HG03025 (cell line): Measurements from ENCODE around the gene AADACL3.
"Not testable (repeated sequence)": the region's sequence is repeated elsewhere in the genome, so short reads cannot be mapped to it uniquely, and the experiment has no call there.

ENCODE experiments used
- ATAC-seq: cut with Tn5 transposase; IDR thresholded peaks from one replicate; pipeline ENCODE4 v1.9.1; 2021; ENCODE audit warnings: mild to moderate bottlenecking, moderate library complexity; ENCODE audit not compliant: unreplicated experiment, low FRiP score

AADACL3 gene

DNA sequence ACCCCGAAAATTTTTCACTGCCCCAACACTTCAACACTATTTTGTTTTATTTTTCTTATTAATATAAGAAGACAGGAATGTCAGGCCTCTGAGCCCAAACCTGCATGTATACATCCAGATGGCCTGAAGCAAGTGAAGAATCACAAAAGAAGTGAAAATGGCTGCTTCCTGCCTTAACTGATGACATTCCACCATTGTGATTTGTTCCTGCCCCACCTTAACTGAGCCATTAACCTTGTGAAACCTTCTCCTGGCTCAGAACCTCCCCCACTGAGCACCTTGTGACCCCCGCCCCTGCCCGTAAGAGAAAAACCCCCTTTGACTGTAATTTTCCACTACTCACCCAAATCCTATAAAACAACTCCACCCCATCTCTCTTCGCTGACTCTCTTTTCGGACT lies 2.3 kb upstream of the AADACL3 start:
- not testable (repeated sequence) for ATAC-seq

DNA sequence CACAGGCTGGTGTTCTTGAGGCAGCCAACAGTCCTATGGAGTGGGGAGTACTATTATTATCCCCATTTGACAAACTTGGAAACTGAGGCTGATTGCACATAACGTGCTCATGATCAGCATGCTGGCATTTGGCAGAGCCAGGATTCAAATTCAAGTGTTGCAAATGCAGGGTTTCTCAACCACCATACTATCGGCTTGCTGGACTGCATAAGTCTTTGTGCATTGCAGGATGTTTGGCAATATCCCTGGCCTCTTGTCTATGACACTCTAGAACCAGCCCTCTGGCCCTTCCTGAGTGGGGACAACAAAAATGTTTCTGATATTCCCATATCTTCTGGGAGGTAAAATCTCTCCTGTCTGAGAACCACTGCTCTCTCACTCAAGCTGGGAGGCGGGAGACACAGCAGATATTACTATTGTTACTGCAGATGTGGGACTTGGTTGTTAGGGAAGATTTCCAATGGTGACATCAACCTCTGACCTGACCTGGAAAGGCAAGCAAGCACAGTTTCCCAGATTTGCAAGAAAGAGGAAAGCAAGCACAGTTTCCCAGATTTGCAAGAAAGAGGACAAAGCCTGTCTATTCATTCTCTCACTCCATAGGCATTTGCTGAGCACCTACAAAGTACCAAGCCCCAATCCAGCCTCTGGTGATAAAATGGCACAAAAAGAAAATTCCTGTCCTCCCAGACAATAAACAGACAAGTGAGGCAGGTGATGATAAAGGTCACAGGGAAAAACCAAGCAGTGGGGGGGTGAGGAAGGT lies 1.0 kb upstream of the AADACL3 start:
- ATAC-seq, result no peak

DNA sequence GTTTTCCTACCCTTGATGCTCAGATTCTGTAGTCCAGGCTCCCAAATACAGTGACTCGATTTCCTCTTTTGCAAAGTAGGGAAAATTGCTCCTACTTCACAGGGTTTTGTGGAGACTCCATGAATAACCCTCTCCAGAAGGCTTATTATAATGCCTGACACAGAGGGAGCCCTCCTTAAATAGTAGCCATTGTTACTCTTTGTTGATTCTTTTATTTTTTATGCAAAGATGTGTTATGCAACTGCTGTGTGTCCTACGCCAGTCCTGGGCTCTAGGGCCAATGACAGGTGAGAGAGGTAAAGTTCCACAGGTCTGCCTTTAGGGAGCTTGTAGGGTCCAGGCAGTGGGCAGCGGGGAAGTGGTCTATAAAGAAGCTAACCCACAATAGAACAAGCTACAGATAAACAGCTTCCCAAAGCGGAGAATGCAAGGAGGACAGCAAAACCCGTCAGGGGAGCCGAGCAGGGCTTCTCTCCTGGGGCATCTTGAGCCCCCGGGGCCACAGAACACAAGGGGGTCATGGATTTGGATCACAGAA lies 1.5 kb downstream of the AADACL3 start:
- ATAC-seq, result no peak

DNA sequence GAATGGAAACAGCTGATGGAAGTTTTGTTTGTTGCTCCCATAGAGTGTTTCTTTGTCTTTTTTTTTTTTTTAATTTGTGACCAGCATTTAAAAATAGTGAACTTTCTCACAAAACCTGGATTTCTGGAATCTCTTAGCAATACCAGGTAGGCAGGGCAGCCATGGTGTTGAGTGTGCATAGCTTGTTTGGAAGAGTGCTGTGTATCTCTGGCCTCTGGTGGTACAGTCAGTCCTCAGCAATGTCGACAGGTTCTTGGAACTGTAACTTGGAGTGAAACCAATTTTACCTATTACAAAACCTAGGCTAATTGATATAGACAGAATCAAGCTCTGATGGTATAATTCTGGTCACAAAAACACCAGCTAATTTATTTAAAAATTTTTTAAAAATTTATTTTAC lies 6.7 kb downstream of the AADACL3 start:
- ATAC-seq, result no peak

DNA sequence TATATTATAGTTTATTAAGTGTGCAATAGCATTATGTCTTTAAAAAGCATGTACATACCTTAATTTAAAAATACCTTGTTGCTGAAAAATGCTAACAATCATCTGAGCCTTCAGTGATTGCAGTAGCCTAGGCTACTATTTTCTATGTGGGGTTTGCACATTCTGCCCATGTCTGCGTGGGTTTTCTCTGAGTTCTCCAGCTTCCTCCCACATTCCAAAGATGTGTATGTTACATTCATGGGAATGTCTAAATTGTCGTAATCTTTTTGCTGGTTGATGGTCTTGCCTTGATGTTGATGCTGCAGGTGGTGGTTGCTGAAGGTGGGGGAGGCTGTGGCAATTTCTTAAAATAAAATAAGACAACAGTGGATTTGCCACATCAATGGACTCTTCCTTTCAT lies 12.5 kb downstream of the AADACL3 start:
- no peak for ATAC-seq

DNA sequence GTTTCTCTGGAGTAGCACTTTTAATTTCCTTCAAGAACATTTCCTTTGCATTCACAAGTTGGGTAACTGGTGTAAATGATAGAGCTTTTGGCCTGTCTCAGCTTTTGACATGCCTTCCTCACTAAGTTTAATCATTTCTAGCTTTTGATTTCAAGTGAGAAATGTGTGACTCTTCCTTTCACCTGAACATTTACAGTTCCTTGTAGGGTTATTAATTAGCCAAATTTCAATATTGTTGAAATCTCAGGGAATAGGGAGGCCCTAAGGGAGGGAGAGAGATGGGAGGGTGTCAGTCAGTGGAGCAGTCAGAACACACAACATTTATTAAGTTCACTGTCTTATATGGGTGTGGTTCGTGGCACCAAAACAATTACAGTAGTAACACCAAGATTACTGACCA lies 14.2 kb downstream of the AADACL3 start:
- no peak for ATAC-seq

DNA sequence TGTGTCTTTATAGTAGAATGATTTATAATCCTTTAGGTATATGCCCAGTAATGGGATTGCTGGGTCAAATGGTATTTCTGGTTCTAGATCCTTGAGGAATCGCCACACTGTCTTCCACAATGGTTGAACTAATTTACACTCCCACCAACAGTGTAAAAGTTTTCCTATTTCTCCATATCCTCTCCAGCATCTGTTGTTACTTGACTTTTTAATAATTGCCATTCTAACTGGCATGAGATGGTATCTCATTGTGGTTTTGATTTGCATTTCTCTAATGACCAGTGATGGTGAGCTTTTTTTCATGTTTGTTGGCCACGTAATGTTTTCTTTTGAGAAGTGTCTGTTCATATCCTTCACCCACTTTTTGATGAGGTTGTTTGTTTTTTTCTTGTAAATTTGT lies 15.2 kb downstream of the AADACL3 start:
- ATAC-seq, result not testable (repeated sequence)

DNA sequence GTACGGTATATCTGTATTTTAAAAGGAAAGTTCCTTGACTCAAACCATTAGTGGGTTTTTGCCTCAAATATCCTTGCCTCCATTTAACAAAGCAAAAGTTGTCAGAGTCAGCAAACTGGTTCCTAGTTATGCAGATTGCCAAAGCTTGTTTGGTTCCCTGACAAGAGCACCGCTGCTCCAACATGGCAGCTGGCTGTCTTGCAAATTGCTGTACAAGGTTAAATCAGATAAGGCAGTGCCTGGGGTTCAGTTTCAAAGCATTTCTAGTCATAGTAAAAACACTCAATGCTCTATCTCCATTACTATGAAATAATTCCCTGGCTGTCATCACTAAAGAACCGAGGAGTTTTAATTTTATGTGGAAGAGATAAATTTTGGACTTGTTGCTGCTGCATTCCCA lies 18.7 kb downstream of the AADACL3 start:
- no peak for ATAC-seq

DNA sequence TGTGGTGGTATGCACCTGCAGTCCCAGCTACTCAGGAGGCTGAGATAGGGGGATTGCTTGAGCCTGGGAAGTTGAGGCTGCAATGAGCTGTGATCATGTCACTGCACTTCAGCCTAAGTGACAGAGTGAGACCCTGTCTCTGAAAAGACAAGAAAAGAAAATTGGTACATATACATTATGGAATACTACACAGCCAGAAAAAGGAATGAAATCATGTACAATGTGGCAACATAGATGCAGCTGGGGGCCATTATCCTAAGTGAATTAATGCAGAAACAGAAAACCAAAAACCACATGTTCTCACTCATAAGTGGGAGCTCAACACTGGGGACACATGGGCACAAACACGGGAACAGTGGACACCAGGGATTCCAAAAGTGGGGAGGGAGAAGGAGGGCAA lies 23.0 kb downstream of the AADACL3 start:
- ATAC-seq, result no peak

DNA sequence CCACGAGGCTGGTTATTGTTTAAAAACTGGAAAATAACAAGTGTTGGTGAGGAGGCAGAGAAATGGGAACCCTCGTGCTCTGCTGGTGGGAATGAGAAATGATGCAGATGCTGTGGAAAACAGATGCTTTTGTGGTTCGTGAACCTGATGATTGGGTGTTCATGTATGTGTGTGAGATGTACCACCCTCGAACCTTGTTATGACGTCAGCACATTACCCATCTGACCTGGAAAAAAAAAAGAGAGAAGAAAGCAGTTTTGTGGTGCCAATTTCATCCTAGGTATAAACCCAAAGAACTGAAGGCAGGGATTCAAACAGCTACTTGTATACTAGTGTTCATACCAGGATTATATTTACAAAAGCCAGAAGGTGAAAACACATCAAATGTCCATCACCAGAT lies 23.7 kb downstream of the AADACL3 start:
- ATAC-seq, result no peak

DNA sequence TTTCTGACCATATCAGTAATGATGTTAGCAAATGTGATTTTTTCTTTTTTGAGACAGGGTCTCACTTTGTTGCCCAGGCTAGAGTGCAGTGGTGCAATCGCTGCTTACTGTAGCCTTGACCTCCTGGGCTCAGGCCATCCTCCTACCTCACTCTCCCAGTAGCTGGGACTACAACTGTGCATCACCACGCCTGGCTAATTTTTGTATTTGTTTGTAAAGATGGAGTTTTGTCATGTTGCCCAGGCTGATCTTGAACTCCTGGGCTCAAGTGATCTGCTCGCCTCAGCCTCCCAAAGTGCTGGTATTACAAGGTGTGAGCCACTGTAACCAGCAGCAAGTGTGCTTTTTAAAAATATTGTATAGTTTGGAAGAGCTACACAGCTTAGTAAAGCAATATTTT lies 26.0 kb downstream of the AADACL3 start:
- ATAC-seq, result no peak

DNA sequence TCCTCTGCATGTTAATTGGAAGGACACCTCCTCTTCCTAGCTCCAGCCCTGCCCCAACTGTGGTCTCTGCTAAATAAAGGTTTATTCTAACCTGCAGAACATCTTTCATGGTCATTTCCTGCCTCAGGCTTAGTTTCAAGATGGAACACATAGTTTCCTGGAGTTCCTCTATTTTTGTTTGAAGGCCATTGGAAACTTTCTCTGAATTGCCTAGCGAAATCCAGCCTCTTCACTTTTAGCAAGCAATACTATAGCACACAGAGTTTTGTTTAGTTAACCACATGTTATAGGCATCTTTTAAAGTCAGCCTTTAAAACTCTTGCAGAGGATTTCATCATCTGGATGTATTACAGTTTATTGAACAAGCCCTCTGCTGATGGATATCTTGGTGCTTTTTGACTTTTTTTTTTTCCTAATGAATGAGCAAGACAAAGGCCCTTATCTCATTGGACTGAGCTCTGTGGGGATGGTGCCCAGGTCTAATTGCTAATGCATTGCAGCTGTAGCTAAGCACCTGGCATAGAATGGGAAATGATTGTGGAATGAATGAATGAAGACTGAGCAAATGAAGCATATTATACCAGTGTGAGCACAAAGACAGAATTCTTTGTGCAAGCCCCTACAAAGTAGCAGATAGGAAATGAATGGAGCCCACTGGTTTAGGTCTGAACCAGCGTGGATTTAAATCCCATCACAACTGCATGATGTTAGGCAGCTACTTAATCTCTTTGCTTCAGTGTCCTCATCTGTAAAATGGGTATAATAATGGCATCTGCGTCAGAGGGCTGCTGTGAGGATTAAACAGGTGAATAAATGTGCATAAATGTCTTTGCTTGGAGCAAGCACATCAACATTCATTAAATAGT lies 29.4 kb downstream of the AADACL3 start:
- ATAC-seq, result no peak

DNA sequence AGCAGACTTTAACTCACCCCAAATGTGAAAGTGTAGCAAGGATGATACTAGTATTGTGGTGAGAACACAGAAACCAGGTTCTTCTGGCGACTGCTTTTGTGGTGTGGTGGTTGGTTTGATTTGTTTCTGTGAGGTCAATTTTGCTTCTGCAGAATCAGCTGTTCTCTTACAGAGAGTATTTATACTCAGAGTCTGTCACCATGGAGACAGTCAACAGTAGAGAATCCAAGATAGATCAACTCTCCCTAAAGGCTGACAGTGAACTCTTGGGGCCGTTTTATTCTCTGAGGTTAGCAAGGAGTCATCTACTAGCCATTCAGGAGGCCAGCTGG lies 30.0 kb downstream of the AADACL3 start, which contains the start of gene CFAP107:
CFAP107 (plus strand) TSS at position 209 of the 332 bp plus-strand sequence. CDS start 231 bp downstream, outside the sequence.
- ATAC-seq, result no peak

DNA sequence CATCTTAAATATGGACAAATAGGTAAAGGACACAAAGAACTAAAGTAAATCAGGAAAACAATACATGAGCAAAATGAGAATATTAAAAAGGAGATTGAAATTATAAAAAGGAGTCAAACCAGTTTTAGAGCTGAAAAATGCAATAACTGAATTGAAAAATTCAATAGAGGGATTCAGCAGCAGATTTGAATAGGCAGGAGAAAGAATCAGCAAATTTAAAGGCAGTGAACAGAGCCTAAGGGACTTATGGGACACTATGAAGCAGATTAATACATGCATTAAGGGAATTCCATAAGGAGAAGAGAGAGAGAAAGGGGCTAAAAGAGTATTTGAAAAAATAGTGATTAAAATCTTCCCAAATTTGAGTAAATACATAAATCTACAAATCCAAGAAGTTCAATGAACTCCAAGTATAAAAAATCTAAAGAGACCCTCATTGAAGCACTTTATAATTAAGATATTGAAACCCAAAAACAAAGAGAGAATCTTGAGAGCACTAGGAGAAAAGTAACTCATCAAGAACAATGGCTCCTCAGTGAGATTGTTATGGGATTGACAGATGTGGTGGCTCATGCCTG lies 33.0 kb downstream of the AADACL3 start:
- no peak for ATAC-seq

DNA sequence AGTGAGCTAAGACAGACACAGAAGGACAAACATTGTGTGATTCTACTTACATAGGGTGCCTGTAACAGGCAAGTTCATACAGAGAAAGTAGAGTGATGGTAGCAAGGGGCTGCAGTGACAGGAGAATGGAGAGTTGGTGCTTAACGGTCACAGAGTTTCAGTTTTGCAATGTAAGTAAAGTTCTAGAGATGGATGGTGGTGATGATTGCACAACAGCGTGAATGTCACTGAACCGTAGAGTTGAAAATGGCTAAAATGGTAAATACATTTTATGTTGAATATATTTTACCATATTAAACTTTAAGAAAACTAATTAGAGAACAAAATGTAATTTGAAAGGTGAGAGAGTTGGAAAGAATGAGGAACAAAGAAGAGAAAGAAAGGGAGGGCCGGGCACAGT lies 38.8 kb downstream of the AADACL3 start:
- no peak for ATAC-seq

DNA sequence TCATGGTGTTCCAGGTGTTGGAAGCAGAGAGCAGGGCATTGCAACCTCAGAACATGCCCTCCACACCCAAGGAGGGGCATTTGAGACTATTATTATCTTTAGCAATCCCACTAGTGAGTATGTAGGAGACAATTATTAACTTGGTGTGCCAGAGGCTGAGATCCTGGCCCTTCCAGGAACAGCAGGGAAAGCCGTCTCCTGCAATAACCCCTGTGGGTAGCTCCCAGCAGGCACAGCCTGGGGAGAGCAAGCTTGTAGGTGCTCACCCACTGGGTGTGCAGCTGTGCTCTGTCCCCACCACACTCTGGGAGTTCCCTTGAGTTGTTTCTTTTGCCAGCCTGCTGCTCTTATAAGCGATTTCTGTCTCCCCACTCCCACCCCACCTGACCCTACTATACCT lies 40.4 kb downstream of the AADACL3 start:
- ATAC-seq, result no peak

DNA sequence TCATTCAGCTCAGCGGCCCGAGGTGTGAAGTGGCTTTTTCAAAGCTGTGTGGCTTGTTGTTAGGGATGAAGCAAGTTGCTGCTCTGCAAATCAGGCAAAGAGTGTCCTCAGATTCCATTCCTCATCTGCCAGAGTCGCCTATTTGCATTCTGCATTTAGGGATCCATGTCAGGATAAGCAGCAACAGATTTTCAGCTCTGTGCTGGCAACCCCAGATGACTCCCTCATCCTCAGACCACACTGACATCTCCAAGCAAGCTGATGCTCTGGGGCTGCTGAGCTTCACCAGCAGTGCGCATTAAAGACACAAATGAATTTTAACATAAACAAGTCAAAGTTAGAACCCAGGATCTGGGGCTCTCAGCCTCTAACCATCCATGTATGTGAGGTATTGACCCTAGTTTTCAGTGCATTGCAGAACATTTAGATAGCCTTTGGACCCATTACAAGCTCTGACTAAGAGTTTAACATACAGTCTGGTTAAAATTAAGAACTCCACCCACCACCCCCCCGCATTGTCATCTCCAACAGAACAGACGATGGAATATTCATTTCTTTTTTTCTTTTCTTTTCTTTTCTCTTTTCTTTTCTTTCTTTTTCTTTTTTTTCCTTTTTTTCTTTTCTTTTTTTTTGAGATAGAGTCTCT lies 41.0 kb downstream of the AADACL3 start:
- ATAC-seq, result no peak

DNA sequence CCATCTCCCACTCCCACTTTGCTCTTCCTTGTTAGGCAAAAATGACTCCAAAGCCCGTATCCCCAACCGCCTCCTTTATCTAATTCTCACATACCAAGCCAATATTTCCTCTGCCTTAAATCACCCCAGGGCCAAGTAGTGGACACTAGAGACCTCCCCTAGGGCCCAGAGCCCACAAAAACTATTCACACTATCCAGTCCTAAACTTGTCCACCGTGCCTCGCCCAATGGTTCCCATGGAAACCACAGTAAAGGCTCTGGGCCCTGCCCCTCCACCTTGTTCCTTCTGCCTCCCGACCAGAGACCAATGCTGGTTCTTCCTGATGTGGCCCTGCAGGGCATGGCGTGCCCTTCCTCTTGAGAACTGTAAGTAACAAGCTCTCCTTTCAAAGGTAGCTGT lies 41.9 kb downstream of the AADACL3 start:
- no peak for ATAC-seq

DNA sequence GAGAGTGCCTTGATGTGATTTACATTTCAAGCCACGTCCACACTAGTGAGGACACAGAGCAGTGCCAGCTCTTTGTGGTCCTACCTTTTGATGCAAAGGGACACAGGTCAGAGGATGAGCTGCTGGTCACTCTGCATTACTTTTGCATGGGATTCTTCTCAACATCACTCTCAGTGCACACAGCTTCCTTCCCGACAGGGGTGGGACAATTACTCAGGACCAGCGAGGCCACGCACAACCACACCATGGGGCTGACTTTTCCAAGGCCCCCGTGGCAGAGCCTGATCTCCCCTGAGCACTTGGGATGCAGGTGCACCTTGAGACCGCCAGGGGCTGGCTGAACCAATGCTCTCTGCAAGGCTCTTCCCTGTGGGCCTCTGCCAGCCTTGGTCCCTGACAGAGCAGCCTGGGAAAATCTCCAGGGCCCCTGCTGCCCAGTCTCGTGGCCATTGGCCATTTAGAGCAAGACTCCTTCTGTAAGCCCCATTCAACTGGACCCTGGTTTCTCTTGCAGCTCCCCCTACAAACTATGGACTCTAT lies 44.4 kb downstream of the AADACL3 start:
- no peak for ATAC-seq

DNA sequence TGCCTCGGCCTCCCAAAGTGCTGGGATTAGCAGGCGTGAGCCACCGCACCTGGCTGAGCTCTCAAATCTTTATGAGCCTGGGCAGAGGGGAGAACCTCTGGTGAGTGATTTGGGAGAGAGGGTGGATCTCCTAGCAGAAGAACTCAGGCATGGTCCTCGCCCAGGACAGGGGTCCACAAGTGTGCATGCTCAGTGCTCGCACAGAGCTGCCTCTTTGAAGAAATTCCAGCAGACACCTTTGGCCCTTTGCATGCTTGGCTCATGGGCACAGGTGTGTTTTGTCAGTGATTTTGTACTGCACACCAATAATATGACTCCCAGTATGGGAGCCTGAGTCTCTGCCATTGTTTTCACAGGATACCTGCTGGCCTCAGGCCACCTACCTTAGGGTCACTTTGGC lies 45.9 kb downstream of the AADACL3 start:
- ATAC-seq, result no peak

DNA sequence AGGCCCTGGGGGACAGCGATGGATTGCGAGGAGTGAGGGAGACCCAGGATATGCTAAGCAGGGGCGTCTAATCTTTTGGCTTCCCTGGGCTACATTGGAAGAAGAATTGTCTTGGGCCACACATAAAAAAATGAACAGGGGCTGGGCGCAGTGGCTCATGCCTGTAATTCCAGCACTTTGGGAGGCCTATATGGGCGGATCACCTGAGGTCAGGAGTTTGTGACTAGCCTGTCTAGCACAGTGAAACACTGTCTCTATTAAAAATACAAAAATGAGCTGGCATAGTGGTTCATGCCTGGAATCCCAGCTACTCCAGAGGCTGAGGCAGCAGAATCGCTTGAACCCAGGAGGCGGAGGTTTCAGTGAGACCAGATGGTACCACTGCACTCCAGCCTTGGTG lies 46.9 kb downstream of the AADACL3 start:
- ATAC-seq, result no peak
